Vagina (tissue), 2 donors: Measurements from ENCODE around the gene CYP3A4. TPM values are rescaled to one million over a fixed set of nuclear protein-coding genes. Genes with fewer than 3 reads are reported as not detected.
A peak's percentile ranks its signal among the peaks of the same experiment; 100 is the strongest.

ENCODE experiments used
- DNase-seq, 2 donors: peaks; one replicate each; pipeline ENCODE4 v3.0.0-alpha.2; 2017; ENCODE audit errors: extremely low spot score in 2 of 2
- H3K27ac ChIP-seq: fragments of 200-600 bp; sonication (generic); one replicate; pipeline ENCODE4 v1.5.1; 2019
- H3K27me3 ChIP-seq: fragments of 200-600 bp; sonication (generic); one replicate; pipeline ENCODE4 v1.5.1; 2019
- H3K36me3 ChIP-seq, 2 donors: fragments of 200-600 bp; sonication (generic); one replicate each; pipeline ENCODE4 v1.5.1; 2017 to 2019
- H3K4me1 ChIP-seq: fragments of 200-600 bp; sonication (generic); one replicate; pipeline ENCODE4 v1.5.1; 2019
- H3K4me3 ChIP-seq, 2 donors: fragments of 200-600 bp; sonication (generic); 1 replicate in 1 of 2; 2 replicates in 1 of 2; pipeline ENCODE4 v1.5.1; 2016 to 2019
- H3K9me3 ChIP-seq: fragments of 200-600 bp; sonication (generic); one replicate; pipeline ENCODE4 v1.5.1; 2019
- POLR2A ChIP-seq, 2 donors: fragments of 450-650 bp; IDR thresholded peaks; one replicate each; pipeline ENCODE4 v1.6.1; 2017; ENCODE audit warnings: antibody characterized with exemption in 2 of 2, mild to moderate bottlenecking in 2 of 2, moderate library complexity in 2 of 2
- POLR2AphosphoS5 ChIP-seq, 2 donors: sonication (generic); formaldehyde crosslinking; IDR thresholded peaks; one replicate each; pipeline ENCODE4 v1.9.0; 2017; ENCODE audit warnings: antibody characterized with exemption in 2 of 2, mild to moderate bottlenecking in 2 of 2, low read depth in 1 of 2; ENCODE audit not compliant: insufficient read depth in 1 of 2
- intact Hi-C: fragments of 100-400 bp; cut with DNase I; formaldehyde crosslinking; loops from one replicate; pipeline ENCODE4 v1.15.1; 2023
- total RNA-seq: library from RNA; depleted of rRNA; stranded (reverse); fragments of >200 nt; gene quantifications from one replicate; pipeline ENCODE4 v1.2.3, GENCODE V29; 2016
- TF ChIP-seq, protein P1 (sequence below), 3 experiments: fragments of 450-650 bp in 2 of 3; fragments of 200-600 bp in 1 of 3; sonication (generic) in 1 of 3; IDR thresholded peaks; one replicate each; pipeline ENCODE4 v1.5.1; 2017 to 2019; ENCODE audit warnings: antibody characterized with exemption in 3 of 3, mild to moderate bottlenecking in 2 of 3, moderate library complexity in 2 of 3

Gene CYP3A4
- total RNA-seq, 1 donor from 2014 or later = not detected

DNA sequence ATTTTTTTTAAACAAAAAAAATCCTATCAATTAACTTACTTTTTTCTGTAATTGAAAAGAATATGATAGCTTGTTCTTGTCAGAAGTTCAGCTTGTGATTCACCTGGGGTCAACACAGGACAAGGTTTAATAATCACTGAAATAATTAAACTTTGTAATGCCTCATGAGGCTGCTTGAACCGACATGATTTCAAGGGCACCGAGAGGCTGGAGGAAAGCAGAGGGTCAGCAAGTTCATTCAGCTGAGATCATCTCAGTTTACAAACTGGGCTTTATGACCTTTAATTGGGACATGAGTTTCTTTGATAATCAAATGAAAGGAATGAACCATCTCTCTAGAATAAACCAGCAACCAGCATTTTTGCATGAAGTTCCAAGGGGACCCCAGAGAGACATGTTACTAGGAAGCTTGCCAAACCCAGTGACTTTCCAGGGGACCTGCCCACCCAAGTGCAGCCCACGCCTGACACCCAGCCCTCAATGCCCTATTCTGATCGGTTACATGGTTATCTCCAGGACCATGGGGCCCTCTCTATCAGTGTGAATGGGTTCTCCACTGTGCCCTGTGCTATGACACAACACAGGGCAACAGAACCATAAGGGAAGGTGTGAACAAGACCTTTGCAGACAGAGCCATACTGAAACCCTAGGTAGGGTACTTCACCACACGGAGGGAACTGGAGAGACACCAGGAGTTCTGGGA, 7.8 kb upstream of the CYP3A4 start:
- Histone ChIP-seq H3K9me3 (no peaks in the 10 kb centered on the region), H3K27ac (no peak overlapping the region), H3K4me1 (no peaks in the 10 kb centered on the region), H3K36me3 (no peaks in the 10 kb centered on the region), H3K27me3 (no peaks in the 10 kb centered on the region), H3K4me3 (no peak overlapping the region)
- DNase-seq = peak in 1 of 2 donors; percentile 27
- TF ChIP-seq POLR2A (IDR thresholded peaks at IDR 0.05) (no peak), POLR2AphosphoS5 (IDR thresholded peaks at IDR 0.05; ENCODE audit: insufficient read depth in 1 of 2, low read depth in 1 of 2) (no peak)
- TF ChIP-seq, protein P1, sequence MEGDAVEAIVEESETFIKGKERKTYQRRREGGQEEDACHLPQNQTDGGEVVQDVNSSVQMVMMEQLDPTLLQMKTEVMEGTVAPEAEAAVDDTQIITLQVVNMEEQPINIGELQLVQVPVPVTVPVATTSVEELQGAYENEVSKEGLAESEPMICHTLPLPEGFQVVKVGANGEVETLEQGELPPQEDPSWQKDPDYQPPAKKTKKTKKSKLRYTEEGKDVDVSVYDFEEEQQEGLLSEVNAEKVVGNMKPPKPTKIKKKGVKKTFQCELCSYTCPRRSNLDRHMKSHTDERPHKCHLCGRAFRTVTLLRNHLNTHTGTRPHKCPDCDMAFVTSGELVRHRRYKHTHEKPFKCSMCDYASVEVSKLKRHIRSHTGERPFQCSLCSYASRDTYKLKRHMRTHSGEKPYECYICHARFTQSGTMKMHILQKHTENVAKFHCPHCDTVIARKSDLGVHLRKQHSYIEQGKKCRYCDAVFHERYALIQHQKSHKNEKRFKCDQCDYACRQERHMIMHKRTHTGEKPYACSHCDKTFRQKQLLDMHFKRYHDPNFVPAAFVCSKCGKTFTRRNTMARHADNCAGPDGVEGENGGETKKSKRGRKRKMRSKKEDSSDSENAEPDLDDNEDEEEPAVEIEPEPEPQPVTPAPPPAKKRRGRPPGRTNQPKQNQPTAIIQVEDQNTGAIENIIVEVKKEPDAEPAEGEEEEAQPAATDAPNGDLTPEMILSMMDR (IDR thresholded peaks at IDR 0.05) = no peak
- intact Hi-C loops = no loop called here

DNA sequence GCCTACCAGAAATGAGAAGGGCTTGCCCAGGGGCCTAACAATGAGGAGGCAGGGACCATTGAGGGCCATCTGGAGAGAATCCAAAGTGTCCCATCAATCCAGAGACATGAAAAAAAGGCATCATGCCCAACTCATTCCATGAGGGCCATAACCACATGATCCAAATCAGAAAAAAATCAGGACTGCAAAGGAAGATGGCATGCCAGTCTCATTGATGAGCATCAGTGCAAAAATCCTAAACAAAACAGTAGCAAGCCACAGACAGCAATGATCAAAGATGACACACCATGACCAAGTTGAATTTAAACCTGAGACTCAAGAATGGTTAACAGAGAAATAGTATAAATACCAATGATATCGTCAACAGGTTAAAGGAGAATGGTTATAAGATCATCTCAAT, 7.0 kb upstream of the CYP3A4 start:
- no peaks in the 10 kb centered on the region for H3K9me3 ChIP-seq
- H3K27me3 ChIP-seq = no peaks in the 10 kb centered on the region
- H3K36me3 ChIP-seq = no peaks in the 10 kb centered on the region
- intact Hi-C loops = no loop called here
- peaks cover 3% of the 10 kb centered on the region for H3K4me1 ChIP-seq
- peak in 1 of 2 donors; percentile 13 for DNase-seq
- no peak overlapping the region for H3K4me3 ChIP-seq
- H3K27ac ChIP-seq = no peak overlapping the region
- TF ChIP-seq POLR2A (IDR thresholded peaks at IDR 0.05) = no peak
- TF ChIP-seq, protein P1 (IDR thresholded peaks at IDR 0.05) = no peak
- no peak for TF ChIP-seq POLR2AphosphoS5 (IDR thresholded peaks at IDR 0.05; ENCODE audit: insufficient read depth in 1 of 2, low read depth in 1 of 2)

DNA sequence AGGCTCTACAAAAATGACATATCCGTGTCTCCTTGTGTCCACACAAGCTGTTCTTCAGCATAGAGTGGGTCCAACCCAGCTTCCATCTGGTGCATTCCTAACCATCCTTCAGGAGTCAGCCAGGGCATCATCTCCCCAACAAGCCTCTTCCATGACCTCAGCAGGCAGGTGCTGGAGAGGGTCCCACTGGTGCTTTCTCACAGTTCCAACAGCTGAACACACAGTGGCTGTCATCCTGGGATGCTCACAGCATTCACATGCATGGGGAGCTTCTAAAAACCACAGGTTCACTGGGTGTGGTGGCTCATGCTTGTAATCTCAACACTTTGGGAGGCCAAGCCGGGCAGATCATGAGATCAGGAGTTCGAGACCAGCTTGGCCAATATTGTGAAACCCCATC, 6.4 kb upstream of the CYP3A4 start:
- no peaks in the 10 kb centered on the region for H3K36me3 ChIP-seq
- H3K9me3 ChIP-seq = no peaks in the 10 kb centered on the region
- H3K4me1 ChIP-seq = peaks cover 3% of the 10 kb centered on the region
- TF ChIP-seq POLR2AphosphoS5 (IDR thresholded peaks at IDR 0.05; ENCODE audit: insufficient read depth in 1 of 2, low read depth in 1 of 2) = no peak
- TF ChIP-seq POLR2A (IDR thresholded peaks at IDR 0.05) = no peak
- TF ChIP-seq, protein P1 (IDR thresholded peaks at IDR 0.05) = no peak
- no peaks in the 10 kb centered on the region for H3K27me3 ChIP-seq
- peak in 1 of 2 donors; percentile 20 for DNase-seq
- intact Hi-C loops = no loop called here
- H3K27ac ChIP-seq = no peak overlapping the region
- no peak overlapping the region for H3K4me3 ChIP-seq

DNA sequence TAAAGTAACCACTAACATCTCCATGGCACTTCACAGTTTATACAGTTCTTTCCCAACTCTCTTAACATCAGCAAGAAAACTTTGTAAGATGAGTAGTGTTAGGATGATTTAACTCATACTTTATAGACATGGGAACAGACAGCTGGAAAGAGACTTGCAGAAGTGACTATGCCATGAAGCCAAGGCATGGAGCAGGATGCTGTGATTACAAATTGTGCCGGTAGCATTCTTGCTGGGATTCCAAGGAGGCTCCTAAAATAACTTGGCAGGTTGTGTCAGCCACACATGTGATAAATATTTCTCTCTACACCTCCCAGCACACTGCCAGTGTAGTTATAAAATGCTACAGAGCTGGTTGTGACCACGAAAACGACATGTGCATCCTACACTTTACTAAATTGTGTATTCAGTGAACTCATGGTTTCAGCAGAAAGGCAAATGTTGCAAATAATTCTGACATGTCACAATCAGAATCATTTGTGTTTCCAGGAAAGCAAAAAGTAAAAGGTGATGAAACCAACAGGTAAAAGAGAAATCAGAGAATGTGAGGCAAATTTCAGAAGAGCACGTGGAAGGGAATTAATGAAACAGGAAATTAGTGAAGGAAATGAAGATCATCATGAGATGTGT, 5.6 kb upstream of the CYP3A4 start:
- intact Hi-C loops = no loop called here
- no peak for DNase-seq
- TF ChIP-seq, protein P1 (IDR thresholded peaks at IDR 0.05) = no peak
- TF ChIP-seq POLR2A (IDR thresholded peaks at IDR 0.05) = no peak
- peaks cover 3% of the 10 kb centered on the region for H3K4me1 ChIP-seq
- no peak overlapping the region for H3K27ac ChIP-seq
- H3K27me3 ChIP-seq = no peaks in the 10 kb centered on the region
- no peaks in the 10 kb centered on the region for H3K36me3 ChIP-seq
- no peaks in the 10 kb centered on the region for H3K9me3 ChIP-seq
- H3K4me3 ChIP-seq = no peak overlapping the region

DNA sequence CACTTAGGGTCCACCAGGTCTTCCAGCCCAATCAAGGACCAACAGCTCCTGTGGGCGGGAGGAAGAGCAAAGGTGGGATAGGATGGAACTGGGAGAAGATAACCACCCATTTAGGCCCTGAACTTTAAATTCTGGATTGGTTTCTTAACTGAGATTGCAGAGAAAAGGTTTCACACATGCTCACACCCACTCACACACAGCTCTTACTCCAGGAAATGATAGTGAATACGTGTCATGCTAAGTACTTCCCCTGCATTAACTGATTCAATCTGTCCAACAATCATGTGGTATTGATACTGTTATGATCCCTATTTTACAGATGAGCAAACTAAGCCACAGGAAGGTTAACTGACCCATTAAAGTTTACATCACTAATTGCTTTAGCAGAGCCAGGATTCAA, 4.6 kb upstream of the CYP3A4 start:
- peaks cover 3% of the 10 kb centered on the region for H3K4me1 ChIP-seq
- intact Hi-C loops = no loop called here
- H3K36me3 ChIP-seq = no peaks in the 10 kb centered on the region
- no peak overlapping the region for H3K27ac ChIP-seq
- DNase-seq = no peak
- no peaks in the 10 kb centered on the region for H3K9me3 ChIP-seq
- TF ChIP-seq POLR2AphosphoS5 (IDR thresholded peaks at IDR 0.05; ENCODE audit: insufficient read depth in 1 of 2, low read depth in 1 of 2) (no peak), POLR2A (IDR thresholded peaks at IDR 0.05) (no peak)
- TF ChIP-seq, protein P1 (IDR thresholded peaks at IDR 0.05) = no peak
- H3K4me3 ChIP-seq = no peak overlapping the region
- no peaks in the 10 kb centered on the region for H3K27me3 ChIP-seq
